GM10248 (cell line): Measurements from ENCODE around the gene KLHL8.

ENCODE experiments used
- CTCF ChIA-PET: fragments of 300-600 bp; sonication (Branson Sonifier 250); formaldehyde crosslinking; extraction: SDS; loops from one replicate; lab custom pipeline; 2021; ENCODE audit warnings: antibody characterized with exemption; lab: Yijun Ruan, JAX
- POLR2A ChIA-PET: fragments of 350-650 bp; sonication (Branson Sonifier 250); formaldehyde crosslinking; extraction: SDS; loops from one replicate; lab custom pipeline; 2020; ENCODE audit warnings: antibody characterized with exemption; lab: Yijun Ruan, JAX
- DNase-seq: peaks from one replicate; pipeline ENCODE4 v3.0.0; 2012; ENCODE audit errors: extremely low spot score
- TF ChIP-seq, protein P1 (sequence below): IDR thresholded peaks from 2 replicates; pipeline ENCODE4 v1.5.1; 2012; ENCODE audit warnings: mild to moderate bottlenecking, low read depth; ENCODE audit errors: extremely low read depth, missing control alignments, control extremely low read depth

Gene KLHL8

DNA sequence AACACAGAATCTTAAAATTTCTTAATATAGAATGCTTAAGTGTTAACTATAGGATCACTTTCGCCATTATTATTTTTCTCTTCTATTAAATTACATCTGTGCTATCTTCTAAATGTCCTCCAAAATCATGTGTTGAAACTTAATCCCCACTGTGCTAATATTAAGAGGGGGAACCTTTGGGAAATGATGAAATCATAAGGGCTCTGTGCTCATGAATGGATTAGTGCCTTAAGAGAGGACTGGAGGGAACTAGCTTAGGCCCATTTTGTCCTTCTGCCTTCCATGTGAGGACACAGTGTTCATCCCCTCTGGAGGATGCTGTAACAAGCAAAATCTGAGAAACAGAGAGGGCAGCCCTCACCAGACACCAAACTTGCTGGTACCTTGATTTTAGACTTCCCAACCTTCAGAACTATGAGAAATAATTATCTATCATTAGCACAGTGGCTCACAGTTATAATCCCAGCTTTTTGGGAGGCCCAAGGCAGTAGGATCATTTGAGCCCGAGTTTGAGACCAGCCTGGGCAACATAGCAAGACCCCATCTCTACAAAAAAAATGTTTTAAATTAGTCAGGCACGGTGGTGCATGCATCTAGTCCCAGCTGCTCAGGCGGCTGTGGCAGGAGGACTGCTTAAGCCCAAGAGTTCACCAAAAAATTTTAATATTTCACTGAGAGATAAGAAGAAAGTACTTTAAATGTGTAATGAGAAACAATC, 26.3 kb downstream of the KLHL8 start:
- ChIA-PET POLR2A (no interaction called here), CTCF (interaction anchor here (0.7 to 2.0 kb wide), 6 partner anchors 9 to 272 kb away, joined by 3 to 7 read pairs (median 3); no protein-coding TSS in a partner anchor)
- TF ChIP-seq, protein P1, sequence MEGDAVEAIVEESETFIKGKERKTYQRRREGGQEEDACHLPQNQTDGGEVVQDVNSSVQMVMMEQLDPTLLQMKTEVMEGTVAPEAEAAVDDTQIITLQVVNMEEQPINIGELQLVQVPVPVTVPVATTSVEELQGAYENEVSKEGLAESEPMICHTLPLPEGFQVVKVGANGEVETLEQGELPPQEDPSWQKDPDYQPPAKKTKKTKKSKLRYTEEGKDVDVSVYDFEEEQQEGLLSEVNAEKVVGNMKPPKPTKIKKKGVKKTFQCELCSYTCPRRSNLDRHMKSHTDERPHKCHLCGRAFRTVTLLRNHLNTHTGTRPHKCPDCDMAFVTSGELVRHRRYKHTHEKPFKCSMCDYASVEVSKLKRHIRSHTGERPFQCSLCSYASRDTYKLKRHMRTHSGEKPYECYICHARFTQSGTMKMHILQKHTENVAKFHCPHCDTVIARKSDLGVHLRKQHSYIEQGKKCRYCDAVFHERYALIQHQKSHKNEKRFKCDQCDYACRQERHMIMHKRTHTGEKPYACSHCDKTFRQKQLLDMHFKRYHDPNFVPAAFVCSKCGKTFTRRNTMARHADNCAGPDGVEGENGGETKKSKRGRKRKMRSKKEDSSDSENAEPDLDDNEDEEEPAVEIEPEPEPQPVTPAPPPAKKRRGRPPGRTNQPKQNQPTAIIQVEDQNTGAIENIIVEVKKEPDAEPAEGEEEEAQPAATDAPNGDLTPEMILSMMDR: no peak
- no peak for DNase-seq

DNA sequence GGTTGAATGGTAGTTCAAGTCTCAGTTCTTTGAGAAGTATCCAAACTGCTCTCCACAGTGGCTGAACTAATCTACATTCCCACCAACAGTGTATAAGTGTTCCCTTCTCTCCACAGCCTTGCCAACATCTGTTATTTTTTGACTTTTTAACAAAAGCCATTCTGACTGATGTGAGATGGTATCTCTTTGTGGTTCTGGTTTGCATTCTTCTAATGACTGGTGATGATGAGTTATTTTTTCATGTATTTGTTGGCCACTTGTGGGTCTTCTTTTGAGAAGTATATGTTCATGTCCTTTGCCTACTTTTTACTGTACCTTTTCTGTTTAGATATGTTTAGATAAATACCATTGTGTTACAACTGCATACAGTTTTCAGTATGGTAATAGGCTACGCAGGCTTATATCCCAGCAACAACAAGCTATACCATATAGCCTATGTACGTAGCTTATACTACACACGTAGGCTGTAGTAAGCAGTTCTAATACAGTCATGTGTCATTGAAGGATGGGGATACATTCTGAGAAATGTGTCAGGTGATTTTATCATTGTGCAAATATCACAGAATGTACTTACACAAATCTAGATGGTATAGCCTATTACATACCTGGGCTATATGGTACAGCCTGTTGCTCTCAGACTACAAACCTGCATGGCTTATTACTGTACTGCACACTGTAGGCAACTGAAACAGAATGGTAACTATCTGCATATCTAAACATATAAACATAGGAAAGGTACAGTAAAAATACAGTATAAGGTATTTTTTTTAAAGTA, 28.1 kb downstream of the KLHL8 start:
- ChIA-PET CTCF (interaction anchor here (0.9 to 1.4 kb wide), 3 partner anchors 21 to 42 kb away, joined by 4 to 5 read pairs (median 4); no protein-coding TSS in a partner anchor), POLR2A (interaction anchor here (0.6 kb wide), 1 partner anchor 229 kb away, joined by 8 read pairs; no protein-coding TSS in a partner anchor)
- DNase-seq: no peak
- TF ChIP-seq, protein P1: no peak

DNA sequence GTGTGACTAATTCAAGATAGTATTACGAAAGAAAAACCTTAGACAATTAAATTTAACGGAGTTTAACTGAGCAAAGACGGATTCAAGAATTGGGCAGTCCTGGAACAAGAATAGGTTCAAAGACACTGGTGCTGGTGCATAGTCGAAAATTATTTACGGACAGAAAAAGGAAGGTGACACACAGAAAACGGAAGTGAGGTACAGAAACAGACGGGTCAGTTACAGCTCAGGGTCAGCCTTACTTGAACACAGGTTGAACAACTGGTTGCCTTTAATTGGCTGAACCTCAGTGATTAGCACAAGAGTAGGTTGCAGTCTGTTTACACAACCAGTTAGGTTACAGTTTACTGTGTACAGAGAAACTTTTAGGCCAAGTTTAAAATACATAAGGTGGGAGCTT, 31.5 kb downstream of the KLHL8 start:
- DNase-seq: no peak

DNA sequence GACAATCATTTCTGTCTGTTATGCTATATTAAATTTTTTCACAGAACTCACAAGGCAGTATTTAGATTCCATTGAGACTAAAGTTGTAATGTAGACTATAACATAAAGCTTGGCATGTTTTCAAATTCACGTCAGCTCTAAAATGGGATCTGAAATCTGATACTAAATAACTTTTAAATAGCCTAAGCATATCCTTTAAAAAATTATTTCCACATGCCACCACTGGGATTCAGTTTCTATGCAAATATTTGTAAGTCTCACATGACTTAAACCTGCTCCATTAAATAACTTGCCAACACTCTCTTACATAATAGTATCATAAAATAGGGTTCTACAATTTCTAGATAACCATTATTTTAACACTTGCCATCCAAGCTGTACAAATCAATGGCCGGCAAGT, 32.4 kb downstream of the KLHL8 start:
- DNase-seq: no peak
- ChIA-PET POLR2A (no interaction called here), CTCF (interaction anchor here (0.9 to 3.4 kb wide), 3 partner anchors 10 to 38 kb away, joined by 3 to 10 read pairs (median 5); no protein-coding TSS in a partner anchor)
- TF ChIP-seq, protein P1: no peak

More for the DNA sequence above, 31.5 kb downstream of the KLHL8 start:
- CTCF ChIA-PET: interaction anchor here (0.7 to 3.4 kb wide), 4 partner anchors 9 to 41 kb away, joined by 3 to 10 read pairs (median 4); no protein-coding TSS in a partner anchor
- TF ChIP-seq, protein P1: no peak
- POLR2A ChIA-PET: no interaction called here

- TF ChIP-seq, protein P1: no peak
- ChIA-PET CTCF (interaction anchor here (1.9 kb wide), 1 partner anchor 35 kb away, joined by 5 read pairs; no protein-coding TSS in a partner anchor), POLR2A (no interaction called here)
- DNase-seq: no peak
Measured at GRCh38 chr4:87185146-87185870, 35.1 kb downstream of the KLHL8 start.

DNA sequence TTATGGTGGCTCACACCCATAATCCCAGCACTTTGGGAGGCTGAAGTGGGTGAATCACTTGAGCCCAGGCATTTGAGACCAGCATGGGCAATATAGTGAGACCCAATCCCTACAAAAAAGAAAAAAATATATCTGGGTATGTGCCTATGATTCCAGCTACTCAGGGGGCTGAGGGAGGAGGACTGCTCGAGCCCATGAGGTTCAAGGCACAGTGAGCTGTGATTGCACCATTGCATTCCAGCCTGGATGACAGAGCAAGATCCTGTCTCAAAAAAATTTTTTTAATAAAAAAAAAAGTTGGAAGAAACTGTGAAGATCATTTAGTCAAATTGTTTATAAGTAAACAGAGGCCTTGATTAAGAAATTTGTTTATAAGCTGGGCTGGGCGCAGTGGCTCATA, 39.7 kb downstream of the KLHL8 start:
- no peak for DNase-seq
- ChIA-PET POLR2A (interaction anchor here (1.0 kb wide), 1 partner anchor 39 kb away, joined by 4 read pairs; no protein-coding TSS in a partner anchor), CTCF (no interaction called here)
- TF ChIP-seq, protein P1: no peak
